Measurements from ENCODE around the gene MAGEL2.

- no peak for TF ChIP-seq PREB (CRISPR knock-in tag; IDR thresholded peaks at IDR 0.05; ENCODE audit: borderline replicate concordance)
- no peak for TF ChIP-seq SMAD4 (CRISPR knock-in tag; IDR thresholded peaks at IDR 0.05)
- TF ChIP-seq CREB1 (CRISPR knock-in tag; IDR thresholded peaks at IDR 0.05): no peak
Measured at GRCh38 chr15:23642413-23643044, 5.1 kb downstream of the MAGEL2 start.
